Right lobe of liver (tissue), 4 donors: ENCODE results near the gene NANOG.

Experiments
- POLR2A ChIP-seq: fragments of 450-650 bp; IDR thresholded peaks from one replicate; pipeline ENCODE4 v1.6.1; 2017; ENCODE audit warnings: antibody characterized with exemption, mild to moderate bottlenecking
- TF ChIP-seq, protein P1 (sequence below), 4 donors: fragments of 200-600 bp in 3 of 4; fragments of 450-650 bp in 1 of 4; IDR thresholded peaks; one replicate each; pipeline versions ENCODE4 v1.5.1 to v1.8.0; 2016 to 2022; ENCODE audit warnings: antibody characterized with exemption in 4 of 4, mild to moderate bottlenecking in 2 of 4
- donor health status: DM: no; HTN: no; CAD: no.
- donor health status: DM: no; HTN: no; CAD: no.
- donor health status: DM: no; HTN: yes; CAD: no.

DNA sequence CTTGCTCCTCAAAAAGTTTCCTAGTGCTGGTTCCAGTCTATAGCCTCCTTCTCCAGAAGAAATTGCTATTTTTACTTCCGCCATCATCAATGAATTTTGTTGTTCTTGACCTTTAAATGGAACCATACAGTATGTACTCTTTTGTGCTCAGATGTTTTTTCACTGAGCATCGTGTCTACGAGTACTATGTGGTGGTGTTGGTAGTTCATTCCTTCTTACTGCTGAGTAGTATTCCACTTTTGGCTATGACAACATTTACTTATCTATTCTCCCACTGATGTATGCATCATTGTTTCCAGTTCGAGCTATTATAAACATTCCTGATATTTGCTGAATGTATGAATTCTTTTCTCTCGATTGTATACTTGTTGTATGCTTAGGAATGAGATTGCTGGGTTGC, 54.9 kb downstream of the NANOG start:
- TF ChIP-seq, protein P1, sequence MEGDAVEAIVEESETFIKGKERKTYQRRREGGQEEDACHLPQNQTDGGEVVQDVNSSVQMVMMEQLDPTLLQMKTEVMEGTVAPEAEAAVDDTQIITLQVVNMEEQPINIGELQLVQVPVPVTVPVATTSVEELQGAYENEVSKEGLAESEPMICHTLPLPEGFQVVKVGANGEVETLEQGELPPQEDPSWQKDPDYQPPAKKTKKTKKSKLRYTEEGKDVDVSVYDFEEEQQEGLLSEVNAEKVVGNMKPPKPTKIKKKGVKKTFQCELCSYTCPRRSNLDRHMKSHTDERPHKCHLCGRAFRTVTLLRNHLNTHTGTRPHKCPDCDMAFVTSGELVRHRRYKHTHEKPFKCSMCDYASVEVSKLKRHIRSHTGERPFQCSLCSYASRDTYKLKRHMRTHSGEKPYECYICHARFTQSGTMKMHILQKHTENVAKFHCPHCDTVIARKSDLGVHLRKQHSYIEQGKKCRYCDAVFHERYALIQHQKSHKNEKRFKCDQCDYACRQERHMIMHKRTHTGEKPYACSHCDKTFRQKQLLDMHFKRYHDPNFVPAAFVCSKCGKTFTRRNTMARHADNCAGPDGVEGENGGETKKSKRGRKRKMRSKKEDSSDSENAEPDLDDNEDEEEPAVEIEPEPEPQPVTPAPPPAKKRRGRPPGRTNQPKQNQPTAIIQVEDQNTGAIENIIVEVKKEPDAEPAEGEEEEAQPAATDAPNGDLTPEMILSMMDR (IDR thresholded peaks at IDR 0.05) = no peak
- TF ChIP-seq POLR2A = no peak
